ENCODE data around the gene PRKCZ. TPM values are rescaled to one million over a fixed set of nuclear protein-coding genes. Genes with fewer than 3 reads are reported as not detected.

Gene PRKCZ
- total and polyA plus RNA-seq, 2 of the 4 experiments (the other 2 are of a cell fraction) = 2.0 to 3.5 TPM

GRCh38 chr1:2195785-2196184 is 145.6 kb downstream of the PRKCZ start (continued):
- no peak for TF ChIP-seq ELK1 (IDR thresholded peaks at IDR 0.05; ENCODE audit: borderline replicate concordance, low read depth, low read length)
- TF ChIP-seq SMC3 (IDR thresholded peaks at IDR 0.05; ENCODE audit: low read depth, low read length) = no peak
- TF ChIP-seq RFX5 (IDR thresholded peaks at IDR 0.05; ENCODE audit: low read depth, low read length) = no peak
- no peak for TF ChIP-seq NFE2L2 (IDR thresholded peaks at IDR 0.05; ENCODE audit: low read depth, low read length)
- no peak for TF ChIP-seq CTCF (conservative IDR thresholded peaks at IDR 0.05; ENCODE audit: low read depth, low read length)
